ENCODE data around the gene CAMTA1.

The CAMTA1 gene

GRCh38 chr1:7485086-7485780, 700.0 kb downstream of the CAMTA1 start:
- H3K27ac Mint-ChIP-seq = no peak overlapping the region
- no peaks in the 10 kb centered on the region for H3K4me1 Mint-ChIP-seq
- no peaks in the 10 kb centered on the region for H3K27me3 Mint-ChIP-seq
- no peak overlapping the region for H3K4me3 Mint-ChIP-seq
- no peaks in the 10 kb centered on the region for H3K9me3 Mint-ChIP-seq
- H3K36me3 Mint-ChIP-seq = no peaks in the 10 kb centered on the region

- no peak overlapping the region for H3K27ac Mint-ChIP-seq
- no peak overlapping the region for H3K4me3 Mint-ChIP-seq
- no peaks in the 10 kb centered on the region for H3K9me3 Mint-ChIP-seq
- no peaks in the 10 kb centered on the region for H3K27me3 Mint-ChIP-seq
- H3K36me3 Mint-ChIP-seq = no peaks in the 10 kb centered on the region
- H3K4me1 Mint-ChIP-seq = no peaks in the 10 kb centered on the region
Observed at GRCh38 chr1:7485826-7486225, 700.6 kb downstream of the CAMTA1 start.

DNA sequence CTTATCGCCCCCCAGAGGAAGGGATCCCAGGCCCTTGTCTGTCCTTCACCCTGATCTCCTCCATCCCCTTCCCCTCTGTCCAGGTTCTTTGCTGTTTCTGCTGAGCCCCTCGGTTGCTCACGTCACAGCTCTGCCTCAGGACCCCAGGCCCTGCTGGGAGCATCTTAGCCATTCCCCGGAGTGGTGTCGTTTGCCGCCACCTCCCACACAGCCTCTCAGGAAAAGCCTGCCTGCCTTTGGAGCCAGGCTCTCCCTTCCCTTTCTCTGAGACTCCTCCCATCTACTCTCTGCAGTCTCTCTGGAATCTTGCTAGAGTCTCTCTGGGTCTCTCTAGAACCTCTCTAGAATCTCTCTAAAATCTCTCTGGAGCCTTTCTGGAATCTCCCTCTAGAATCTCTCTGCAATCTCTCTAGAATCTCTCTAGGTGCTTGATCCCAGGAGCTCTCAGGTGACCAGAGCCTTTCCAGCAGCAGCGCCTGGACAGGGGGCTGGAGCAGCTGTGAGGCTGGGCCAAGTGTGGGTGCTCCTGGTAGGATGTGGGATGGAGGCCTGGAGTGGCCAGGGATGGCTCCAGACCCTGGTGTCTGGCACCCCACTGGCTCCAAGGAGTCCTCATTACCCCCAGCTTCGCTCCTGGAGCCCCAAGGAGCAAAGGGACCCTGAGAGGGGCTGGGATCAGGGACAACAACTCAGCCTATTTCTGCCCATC, 702.7 kb downstream of the CAMTA1 start:
- H3K4me3 Mint-ChIP-seq = no peak overlapping the region
- H3K4me1 Mint-ChIP-seq = no peaks in the 10 kb centered on the region
- no peaks in the 10 kb centered on the region for H3K36me3 Mint-ChIP-seq
- no peaks in the 10 kb centered on the region for H3K9me3 Mint-ChIP-seq
- no peak overlapping the region for H3K27ac Mint-ChIP-seq
- no peaks in the 10 kb centered on the region for H3K27me3 Mint-ChIP-seq

GRCh38 chr1:7488475-7488842, 703.2 kb downstream of the CAMTA1 start:
- H3K27me3 Mint-ChIP-seq = peaks cover 1% of the 10 kb centered on the region
- H3K27ac Mint-ChIP-seq = no peak overlapping the region
- no peak overlapping the region for H3K4me3 Mint-ChIP-seq
- H3K9me3 Mint-ChIP-seq = no peaks in the 10 kb centered on the region
- no peaks in the 10 kb centered on the region for H3K4me1 Mint-ChIP-seq
- no peaks in the 10 kb centered on the region for H3K36me3 Mint-ChIP-seq

- no peak overlapping the region for H3K4me3 Mint-ChIP-seq
- no peaks in the 10 kb centered on the region for H3K4me1 Mint-ChIP-seq
- H3K9me3 Mint-ChIP-seq = no peaks in the 10 kb centered on the region
- peaks cover 1% of the 10 kb centered on the region for H3K27me3 Mint-ChIP-seq
- no peaks in the 10 kb centered on the region for H3K36me3 Mint-ChIP-seq
- no peak overlapping the region for H3K27ac Mint-ChIP-seq
Observed at GRCh38 chr1:7489586-7489985, 704.3 kb downstream of the CAMTA1 start.

- Mint-ChIP-seq H3K27ac (no peak overlapping the region), H3K9me3 (no peaks in the 10 kb centered on the region), H3K4me3 (no peak overlapping the region), H3K4me1 (no peaks in the 10 kb centered on the region), H3K27me3 (peaks cover 1% of the 10 kb centered on the region), H3K36me3 (no peaks in the 10 kb centered on the region)
Observed at GRCh38 chr1:7490576-7490975, 705.3 kb downstream of the CAMTA1 start.

- Mint-ChIP-seq H3K27me3 (peaks cover 1% of the 10 kb centered on the region), H3K4me1 (no peaks in the 10 kb centered on the region), H3K4me3 (no peak overlapping the region), H3K36me3 (no peaks in the 10 kb centered on the region), H3K27ac (no peak overlapping the region), H3K9me3 (no peaks in the 10 kb centered on the region)
Observed at GRCh38 chr1:7491109-7491817, 706.0 kb downstream of the CAMTA1 start.

- no peak overlapping the region for H3K27ac Mint-ChIP-seq
- H3K36me3 Mint-ChIP-seq = no peaks in the 10 kb centered on the region
- peaks cover 1% of the 10 kb centered on the region for H3K27me3 Mint-ChIP-seq
- no peaks in the 10 kb centered on the region for H3K4me1 Mint-ChIP-seq
- H3K9me3 Mint-ChIP-seq = no peaks in the 10 kb centered on the region
- no peak overlapping the region for H3K4me3 Mint-ChIP-seq
Observed at GRCh38 chr1:7491818-7492173, 706.5 kb downstream of the CAMTA1 start.

GRCh38 chr1:7493711-7494454, 708.6 kb downstream of the CAMTA1 start:
- no peak overlapping the region for H3K27ac Mint-ChIP-seq
- H3K4me1 Mint-ChIP-seq = no peaks in the 10 kb centered on the region
- no peaks in the 10 kb centered on the region for H3K9me3 Mint-ChIP-seq
- H3K27me3 Mint-ChIP-seq = peaks cover 1% of the 10 kb centered on the region
- H3K4me3 Mint-ChIP-seq = no peak overlapping the region
- H3K36me3 Mint-ChIP-seq = no peaks in the 10 kb centered on the region

- no peaks in the 10 kb centered on the region for H3K4me1 Mint-ChIP-seq
- no peak overlapping the region for H3K27ac Mint-ChIP-seq
- H3K27me3 Mint-ChIP-seq = peaks cover 1% of the 10 kb centered on the region
- H3K36me3 Mint-ChIP-seq = no peaks in the 10 kb centered on the region
- no peaks in the 10 kb centered on the region for H3K9me3 Mint-ChIP-seq
- no peak overlapping the region for H3K4me3 Mint-ChIP-seq
Observed at GRCh38 chr1:7495962-7496361, 710.7 kb downstream of the CAMTA1 start.

DNA sequence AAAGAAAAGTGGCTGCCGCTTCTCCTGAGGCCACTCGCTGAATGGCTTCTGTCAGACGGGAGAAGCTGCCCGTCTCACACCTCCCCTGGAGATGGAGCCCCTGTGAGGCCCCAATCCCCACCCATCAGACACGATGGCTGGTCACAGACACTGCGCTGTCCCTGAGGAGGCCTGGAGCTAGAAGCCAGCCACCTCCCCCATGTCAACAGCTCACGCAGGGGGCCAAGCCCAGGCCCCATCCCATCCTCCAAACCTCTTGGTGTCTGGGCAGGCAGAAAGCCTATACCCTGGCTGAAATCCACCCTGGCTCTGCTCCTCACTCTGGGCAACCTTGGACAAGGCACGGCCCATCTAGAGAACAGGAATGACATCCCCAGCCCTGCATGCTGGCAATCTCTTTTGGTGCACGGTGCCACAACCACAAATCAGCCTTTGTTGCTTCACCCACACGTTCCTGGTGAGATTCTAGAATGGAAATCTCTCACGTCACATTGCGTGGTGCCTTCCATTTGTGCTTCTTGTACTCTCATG, 711.9 kb downstream of the CAMTA1 start:
- Mint-ChIP-seq H3K4me3 (no peak overlapping the region), H3K9me3 (no peaks in the 10 kb centered on the region), H3K36me3 (no peaks in the 10 kb centered on the region), H3K27me3 (peaks cover 1% of the 10 kb centered on the region), H3K4me1 (no peaks in the 10 kb centered on the region), H3K27ac (no peak overlapping the region)

- Mint-ChIP-seq H3K36me3 (no peaks in the 10 kb centered on the region), H3K27ac (no peak overlapping the region), H3K4me1 (no peaks in the 10 kb centered on the region), H3K27me3 (no peaks in the 10 kb centered on the region), H3K4me3 (no peak overlapping the region), H3K9me3 (no peaks in the 10 kb centered on the region)
Observed at GRCh38 chr1:7500381-7501083, 715.3 kb downstream of the CAMTA1 start.

DNA sequence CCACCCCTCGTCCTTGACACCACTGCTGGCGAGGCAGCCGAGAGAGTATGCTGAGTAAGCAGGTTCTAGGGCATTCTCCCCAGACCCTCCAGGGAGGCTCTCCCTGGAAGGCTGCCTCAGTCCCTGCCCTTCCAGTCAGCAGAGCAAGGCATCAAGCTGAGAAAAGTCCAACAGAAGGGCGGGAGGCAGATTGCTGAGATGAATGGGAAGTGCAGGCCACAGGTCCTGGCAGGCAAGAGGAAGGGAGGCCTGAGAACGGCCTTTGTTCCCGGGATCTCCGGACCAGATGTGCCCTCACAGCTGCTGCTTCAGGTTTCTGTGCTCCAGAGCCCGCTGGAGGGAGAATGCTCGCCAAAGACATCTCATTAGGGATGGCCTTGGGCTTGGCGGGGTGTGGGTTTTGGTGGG, 715.8 kb downstream of the CAMTA1 start:
- H3K9me3 Mint-ChIP-seq = no peaks in the 10 kb centered on the region
- H3K36me3 Mint-ChIP-seq = no peaks in the 10 kb centered on the region
- H3K27ac Mint-ChIP-seq = no peak overlapping the region
- no peaks in the 10 kb centered on the region for H3K4me1 Mint-ChIP-seq
- no peaks in the 10 kb centered on the region for H3K27me3 Mint-ChIP-seq
- no peak overlapping the region for H3K4me3 Mint-ChIP-seq

GRCh38 chr1:7501723-7502603, 716.7 kb downstream of the CAMTA1 start:
- no peak overlapping the region for H3K4me3 Mint-ChIP-seq
- H3K4me1 Mint-ChIP-seq = no peaks in the 10 kb centered on the region
- H3K36me3 Mint-ChIP-seq = no peaks in the 10 kb centered on the region
- no peak overlapping the region for H3K27ac Mint-ChIP-seq
- H3K9me3 Mint-ChIP-seq = no peaks in the 10 kb centered on the region
- no peaks in the 10 kb centered on the region for H3K27me3 Mint-ChIP-seq
